COLO668 (cell line): ENCODE measurements around the gene ADH7.

Experiments used
- DNase-seq: peaks from one replicate; lab custom pipeline; 2025; ENCODE audit not compliant: unreplicated experiment; lab: John Stamatoyannopoulos, UW

The ADH7 gene

GRCh38 chr4:99435154-99435553, at the start of gene ADH7:
ADH7 (minus strand) TSS chr4:99435342; CDS start chr4:99435233, 109 bp downstream.
- DNase-seq, result no peak

- DNase-seq, result no peak
These were observed 48.5 kb upstream of the ADH7 start for GRCh38 chr4:99483636-99484035.

GRCh38 chr4:99473131-99473530, 38.0 kb upstream of the ADH7 start:
- no peak for DNase-seq

GRCh38 chr4:99471896-99472295, 36.8 kb upstream of the ADH7 start:
- DNase-seq, result no peak

GRCh38 chr4:99471349-99471748, 36.2 kb upstream of the ADH7 start:
- DNase-seq, result no peak

GRCh38 chr4:99468889-99469288, 33.7 kb upstream of the ADH7 start:
- no peak for DNase-seq

- no peak for DNase-seq
These were observed 32.7 kb upstream of the ADH7 start for GRCh38 chr4:99467887-99468286.

GRCh38 chr4:99463566-99463965, 28.4 kb upstream of the ADH7 start:
- DNase-seq, result no peak

- peak; percentile 50 for DNase-seq
These were observed 27.8 kb upstream of the ADH7 start for GRCh38 chr4:99462875-99463464.

- DNase-seq, result no peak
These were observed 26.7 kb upstream of the ADH7 start for GRCh38 chr4:99461623-99462401.

GRCh38 chr4:99459546-99460042, 24.5 kb upstream of the ADH7 start:
- DNase-seq, result no peak

GRCh38 chr4:99458911-99459447, 23.8 kb upstream of the ADH7 start:
- DNase-seq, result no peak

GRCh38 chr4:99457676-99458075, 22.5 kb upstream of the ADH7 start:
- DNase-seq, result no peak

- DNase-seq, result no peak
These were observed 22.1 kb upstream of the ADH7 start for GRCh38 chr4:99457270-99457669.

GRCh38 chr4:99447513-99447912, 12.4 kb upstream of the ADH7 start:
- DNase-seq, result no peak

- DNase-seq, result no peak
These were observed 11.9 kb upstream of the ADH7 start for GRCh38 chr4:99447079-99447478.

- no peak for DNase-seq
These were observed 3.3 kb upstream of the ADH7 start for GRCh38 chr4:99438405-99438780.

GRCh38 chr4:99437723-99438404, 2.7 kb upstream of the ADH7 start:
- DNase-seq, result no peak

- DNase-seq, result no peak
These were observed 2.0 kb upstream of the ADH7 start for GRCh38 chr4:99436976-99437722.

GRCh38 chr4:99436462-99436861, 1.3 kb upstream of the ADH7 start:
- no peak for DNase-seq

GRCh38 chr4:99430106-99430505, 5.0 kb downstream of the ADH7 start:
- DNase-seq, result no peak
